Spinal cord (tissue), 10 donors: ENCODE data around the gene TMPRSS7. TPM values are rescaled to one million over a fixed set of nuclear protein-coding genes. Genes with fewer than 3 reads are reported as not detected.

ENCODE experiments used
- DNase-seq, 6 donors: peaks; one replicate each; pipeline versions ENCODE4 v3.0.0 to v3.0.0-alpha.2; 2013 to 2015; ENCODE audit warnings: low spot score in 6 of 6, low read depth in 4 of 6
- H3K27ac ChIP-seq: one replicate; pipeline ENCODE4 v1.5.1; 2013; ENCODE audit warnings: low read depth, low read length, control low read depth
- H3K27me3 ChIP-seq: one replicate; pipeline ENCODE4 v1.6.1; 2013; ENCODE audit warnings: low read length; ENCODE audit not compliant: control insufficient read depth, insufficient read depth
- H3K36me3 ChIP-seq: one replicate; pipeline ENCODE4 v1.6.1; 2013; ENCODE audit warnings: low read length; ENCODE audit not compliant: control insufficient read depth, insufficient read depth
- H3K4me1 ChIP-seq: one replicate; pipeline ENCODE4 v1.6.1; 2013; ENCODE audit warnings: low read length; ENCODE audit not compliant: control insufficient read depth, insufficient read depth
- H3K4me3 ChIP-seq: one replicate; pipeline ENCODE4 v1.5.1; 2013; ENCODE audit warnings: low read depth, low read length, control low read depth
- H3K9me3 ChIP-seq: one replicate; pipeline ENCODE4 v1.6.1; 2013; ENCODE audit warnings: low read length; ENCODE audit not compliant: control insufficient read depth, insufficient read depth
- WGBS: methylation state at CpG from one replicate; pipeline ENCODE4 v1.1.5; 2013; ENCODE audit warnings: missing lambda C conversion rate; ENCODE audit not compliant: insufficient coverage; 5-methylcytosine and 5-hydroxymethylcytosine counted together
- polyA plus RNA-seq, 2 donors: library from polyadenylated mRNA; unstranded; fragments of 120-200 nt; gene quantifications; one replicate each; pipeline ENCODE4 v1.2.1, GENCODE V29; 2013; ENCODE audit not compliant: insufficient read length in 2 of 2
- total RNA-seq, 2 donors: library from RNA; depleted of rRNA in 1 of 2; stranded (reverse); fragments of 120-200 nt in 1 of 2; fragments of >200 nt in 1 of 2; gene quantifications; one replicate each; pipeline versions ENCODE4 v1.2.3 to v1.2.4, GENCODE V29; 2013 to 2014
- donor health status: healthy.

TMPRSS7 gene
- total and polyA plus RNA-seq, 4 donors = 0.30 to 0.69 (median 0.51) TPM

DNA sequence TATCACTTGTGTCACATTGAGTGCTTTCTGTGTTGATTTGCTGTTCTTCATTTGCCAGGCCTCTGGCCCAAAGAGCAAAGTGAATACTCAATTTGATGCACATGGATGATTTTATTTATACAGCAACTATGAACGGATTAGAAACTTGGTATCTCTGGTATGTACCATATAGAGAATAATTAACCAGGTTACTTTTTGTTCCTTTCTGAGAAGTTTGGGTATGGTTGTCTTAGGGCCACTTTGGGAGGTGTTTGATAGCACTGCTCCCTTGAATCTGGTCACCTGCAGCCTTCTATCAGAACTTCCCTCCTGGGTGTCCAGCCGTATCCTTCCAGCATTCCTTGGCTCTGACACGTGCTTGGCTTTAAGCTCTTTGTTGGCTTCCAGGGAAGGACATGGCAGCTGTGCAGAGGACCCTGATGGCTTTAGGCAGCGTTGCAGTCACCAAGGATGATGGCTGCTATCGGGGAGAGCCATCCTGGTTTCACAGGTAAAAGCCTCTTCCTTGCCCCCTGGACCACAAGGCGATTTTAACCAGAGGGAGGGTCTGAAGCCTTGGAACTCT is 23.1 kb upstream of the TMPRSS7 start:
- Histone ChIP-seq H3K9me3 (no peaks in the 10 kb centered on the region), H3K27ac (no peak overlapping the region), H3K36me3 (peaks cover 17% of the 10 kb centered on the region), H3K4me3 (no peak overlapping the region), H3K4me1 (peaks cover 12% of the 10 kb centered on the region), H3K27me3 (no peaks in the 10 kb centered on the region)
- no peak for DNase-seq
- WGBS = 85% methylated on average over 5 of the region's 6 CpGs

DNA sequence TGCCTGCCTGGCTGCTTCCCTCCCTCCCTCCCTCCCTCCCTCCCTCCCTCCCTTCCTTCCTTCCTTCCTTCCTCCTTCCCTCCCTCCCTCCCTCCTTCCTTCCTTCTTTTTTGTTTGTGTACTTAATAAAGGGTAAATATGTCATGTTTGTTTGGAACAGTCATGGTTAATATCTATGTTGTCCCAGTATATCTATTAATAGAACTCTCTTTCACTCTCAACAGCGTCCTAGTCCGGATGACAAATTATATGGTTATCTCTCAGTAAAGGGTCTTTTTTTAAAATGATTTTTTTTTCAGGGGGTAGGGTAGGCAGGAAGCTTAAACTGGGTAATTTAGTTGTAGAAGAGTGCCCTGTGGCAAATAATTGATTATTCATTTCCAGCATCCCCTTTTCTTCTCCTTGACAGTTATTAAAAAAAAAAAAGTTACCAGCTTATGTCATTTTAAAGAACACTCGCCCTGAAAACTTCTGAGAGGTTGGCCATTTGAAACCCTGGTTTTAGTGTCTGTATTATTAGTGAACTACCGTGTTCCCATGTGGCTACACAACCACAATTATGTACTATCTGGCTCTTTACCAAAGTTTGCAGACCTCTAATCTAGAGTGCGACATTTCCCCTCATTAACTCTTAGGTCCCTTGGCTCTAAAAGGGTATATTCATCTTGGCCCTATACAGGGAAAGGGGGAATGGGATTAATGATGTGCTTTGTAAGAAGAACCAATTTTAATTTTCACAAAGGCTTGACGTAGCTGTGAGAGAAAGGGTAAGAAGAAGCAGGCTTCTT is 22.1 kb upstream of the TMPRSS7 start:
- Histone ChIP-seq H3K36me3 (peaks cover 17% of the 10 kb centered on the region), H3K4me3 (no peak overlapping the region), H3K27me3 (no peaks in the 10 kb centered on the region), H3K27ac (peak overlapping the region; percentile 26), H3K9me3 (no peaks in the 10 kb centered on the region), H3K4me1 (peaks cover 12% of the 10 kb centered on the region)
- WGBS = 79% methylated on average over 1 of the region's 6 CpGs
- peak in 1 of 6 donors; percentile 11 for DNase-seq

DNA sequence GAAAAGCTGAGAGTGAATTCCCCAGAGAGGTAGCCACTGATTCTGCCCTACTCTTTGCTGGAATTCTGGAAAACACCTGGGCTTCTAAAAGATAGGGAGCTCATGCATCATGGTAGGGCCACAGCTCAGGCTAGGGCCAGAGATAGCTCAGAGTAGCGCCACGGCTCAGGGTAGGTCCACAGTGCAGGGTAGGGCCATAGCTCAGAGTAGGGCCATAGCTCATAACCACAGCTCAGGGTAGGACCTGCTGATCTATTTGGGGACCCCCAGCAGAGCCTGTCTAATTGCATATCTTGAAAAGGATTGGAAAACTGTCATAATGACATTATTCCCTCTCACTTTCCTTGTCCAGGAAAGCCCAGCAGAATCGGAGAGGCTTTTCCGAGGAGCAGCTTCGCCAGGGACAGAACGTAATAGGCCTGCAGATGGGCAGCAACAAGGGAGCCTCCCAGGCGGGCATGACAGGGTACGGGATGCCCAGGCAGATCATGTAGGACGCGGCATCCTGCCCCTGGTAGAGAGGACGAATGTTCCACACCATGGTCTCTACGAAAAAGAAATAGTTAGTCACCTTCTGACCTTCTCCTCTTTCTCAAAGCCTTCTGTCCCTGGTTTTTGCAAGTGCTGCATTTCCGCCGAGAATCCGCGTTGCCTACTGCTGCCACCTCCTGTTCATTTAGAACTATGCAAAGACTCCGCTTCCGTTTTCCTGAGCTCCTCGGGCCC is 21.3 kb upstream of the TMPRSS7 start:
- no peak overlapping the region for H3K4me3 ChIP-seq
- peak overlapping the region; percentile 26 for H3K27ac ChIP-seq

DNA sequence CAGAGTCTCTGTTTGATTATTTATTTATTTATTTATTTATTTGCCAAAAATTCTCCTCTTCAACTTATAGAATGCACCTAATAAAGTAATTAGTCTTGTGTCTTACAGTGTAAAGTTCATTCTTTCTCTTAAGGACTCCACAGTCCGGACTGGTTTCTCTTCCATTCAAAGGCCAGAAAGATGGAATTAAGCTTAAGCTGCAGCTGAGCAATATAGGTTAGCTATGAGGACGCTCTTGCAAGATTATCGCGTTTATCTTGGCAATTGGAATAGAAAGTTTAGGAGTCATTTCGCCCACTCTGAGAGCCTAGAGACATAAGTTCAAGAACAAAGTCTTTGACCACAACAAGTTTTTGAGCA is 20.8 kb upstream of the TMPRSS7 start:
- H3K4me1 ChIP-seq = peaks cover 10% of the 10 kb centered on the region
- 82% methylated on average over 4 of the region's 5 CpGs for WGBS
- no peak overlapping the region for H3K27ac ChIP-seq
- DNase-seq = peak in 1 of 6 donors; percentile 7
- H3K27me3 ChIP-seq = no peaks in the 10 kb centered on the region
- H3K36me3 ChIP-seq = peaks cover 16% of the 10 kb centered on the region
- H3K9me3 ChIP-seq = no peaks in the 10 kb centered on the region
- H3K4me3 ChIP-seq = no peak overlapping the region

More for the DNA sequence above, 21.3 kb upstream of the TMPRSS7 start:
- H3K9me3 ChIP-seq = no peaks in the 10 kb centered on the region
- no peaks in the 10 kb centered on the region for H3K27me3 ChIP-seq
- H3K36me3 ChIP-seq = peaks cover 17% of the 10 kb centered on the region
- peaks cover 10% of the 10 kb centered on the region for H3K4me1 ChIP-seq
- WGBS = 50% methylated on average over 12 of the region's 19 CpGs
- DNase-seq = peak in 5 of 6 donors; percentile 49 to 95 (median 75)

DNA sequence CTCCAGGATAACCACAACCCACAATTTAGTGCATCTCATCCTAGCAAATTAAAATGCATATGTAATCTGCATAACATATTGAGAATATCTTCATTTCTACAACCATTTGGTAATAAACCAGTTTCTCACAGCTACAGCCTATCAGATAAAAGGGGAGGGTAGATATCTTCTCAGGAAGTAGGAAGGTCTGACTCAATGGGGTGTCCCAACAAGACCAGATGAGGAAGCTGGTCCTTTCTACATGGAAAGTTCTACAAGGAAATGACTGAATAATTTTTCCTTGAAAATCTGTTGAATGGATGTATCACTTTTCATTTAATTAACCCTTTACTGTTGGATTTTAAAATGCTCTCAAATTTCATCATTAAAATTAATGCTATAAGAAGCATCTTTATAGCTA is 17.4 kb upstream of the TMPRSS7 start:
- H3K27me3 ChIP-seq = no peaks in the 10 kb centered on the region
- no peak overlapping the region for H3K27ac ChIP-seq

DNA sequence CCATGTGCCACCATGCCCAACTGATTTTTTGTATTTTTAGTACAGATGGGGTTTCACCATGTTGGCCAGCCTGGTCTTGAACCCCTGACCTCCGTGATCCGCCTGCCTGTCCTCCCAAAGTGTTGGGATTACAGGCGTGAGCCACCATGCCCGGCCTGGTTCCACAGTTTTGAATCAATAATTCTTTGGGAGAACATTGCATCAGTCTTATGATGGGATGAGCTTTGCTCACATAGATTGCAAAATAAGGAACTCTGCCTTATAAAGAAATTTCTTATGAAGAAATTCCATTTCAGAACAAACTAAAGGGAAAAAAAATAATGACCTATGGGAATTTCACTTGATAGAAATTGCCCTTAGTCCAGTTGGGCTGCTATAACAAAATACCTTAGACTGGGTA is 15.8 kb upstream of the TMPRSS7 start:
- WGBS = 83% methylated on average over 1 of the region's 4 CpGs

More for the DNA sequence above, 17.4 kb upstream of the TMPRSS7 start:
- Histone ChIP-seq H3K9me3 (no peaks in the 10 kb centered on the region), H3K4me1 (peaks cover 11% of the 10 kb centered on the region), H3K4me3 (no peak overlapping the region), H3K36me3 (peaks cover 4% of the 10 kb centered on the region)
- DNase-seq = no peak

DNA sequence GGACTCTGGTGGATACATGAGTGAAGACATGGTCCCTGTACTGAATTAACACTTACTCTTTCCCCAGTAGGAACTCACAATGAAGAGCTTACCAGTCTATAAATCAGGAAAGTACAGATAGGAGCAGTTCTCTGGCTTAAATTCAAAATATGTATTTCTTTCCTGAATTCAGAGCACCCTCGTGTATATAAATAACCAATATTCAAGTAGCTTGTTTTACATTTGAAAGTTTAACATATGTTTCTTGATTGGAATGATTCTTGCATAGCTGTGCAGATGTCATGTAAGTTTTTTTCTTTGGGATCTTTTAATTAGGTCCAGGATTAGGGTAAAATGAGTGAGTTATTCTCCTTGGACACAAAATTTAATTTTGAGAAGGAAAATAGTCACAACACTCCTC is 14.8 kb upstream of the TMPRSS7 start:
- H3K9me3 ChIP-seq = peaks cover 1% of the 10 kb centered on the region
- H3K27me3 ChIP-seq = no peaks in the 10 kb centered on the region
- no peaks in the 10 kb centered on the region for H3K36me3 ChIP-seq
- DNase-seq = no peak
- no peak overlapping the region for H3K27ac ChIP-seq
- peaks cover 4% of the 10 kb centered on the region for H3K4me1 ChIP-seq
- H3K4me3 ChIP-seq = no peak overlapping the region
- WGBS = no CpG with 5 or more reads among the region's 1 CpG

More for the DNA sequence above, 15.8 kb upstream of the TMPRSS7 start:
- H3K4me1 ChIP-seq = peaks cover 4% of the 10 kb centered on the region
- peaks cover 1% of the 10 kb centered on the region for H3K9me3 ChIP-seq
- H3K27ac ChIP-seq = no peak overlapping the region
- DNase-seq = no peak
- no peaks in the 10 kb centered on the region for H3K27me3 ChIP-seq
- no peaks in the 10 kb centered on the region for H3K36me3 ChIP-seq
- no peak overlapping the region for H3K4me3 ChIP-seq

DNA sequence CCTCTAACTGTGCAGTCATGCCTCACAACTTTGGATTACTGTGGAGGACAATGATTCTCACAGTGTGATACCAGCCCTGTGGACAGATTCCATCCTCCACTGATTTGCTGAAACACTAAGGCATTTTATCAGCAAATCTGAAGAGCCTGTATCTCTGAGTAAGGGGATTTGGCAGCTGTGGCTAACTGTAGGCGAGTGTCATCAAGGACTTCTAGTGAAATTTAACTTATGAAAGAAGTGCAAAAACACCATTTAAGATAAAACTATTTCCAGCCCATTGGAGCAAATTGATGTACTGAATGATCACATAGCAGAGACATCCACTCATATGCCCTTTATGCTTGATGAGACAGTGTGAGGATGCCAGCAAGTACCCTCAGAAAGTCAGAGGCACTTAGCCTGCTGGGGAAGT is 13.9 kb upstream of the TMPRSS7 start:
- Histone ChIP-seq H3K27ac (no peak overlapping the region), H3K4me1 (peaks cover 4% of the 10 kb centered on the region), H3K27me3 (no peaks in the 10 kb centered on the region), H3K4me3 (no peak overlapping the region), H3K36me3 (no peaks in the 10 kb centered on the region), H3K9me3 (peaks cover 1% of the 10 kb centered on the region)
- peak in 2 of 6 donors; percentile 68 to 77 for DNase-seq
- whole genome bisulfite sequencing = no CpG with 5 or more reads among the region's 1 CpG

DNA sequence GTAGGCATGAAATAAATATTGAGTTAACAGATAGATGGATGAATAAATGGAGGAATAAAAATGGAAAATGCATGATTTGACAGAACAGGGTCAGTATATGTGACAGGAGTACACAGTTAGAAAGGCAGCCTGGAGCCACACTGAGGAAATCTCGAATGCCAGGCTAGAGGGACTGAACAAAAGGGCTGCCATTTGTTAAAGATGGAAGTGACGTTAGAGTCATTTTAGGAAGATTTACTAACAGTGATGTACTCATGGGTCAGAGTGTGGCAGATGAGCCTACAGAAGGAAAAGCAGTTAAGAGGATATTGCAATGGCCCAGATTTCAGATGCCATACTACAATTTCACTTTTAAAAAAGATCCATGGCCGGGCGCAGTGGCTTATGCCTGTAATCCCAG is 7.4 kb upstream of the TMPRSS7 start:
- peaks cover 1% of the 10 kb centered on the region for H3K9me3 ChIP-seq
- 90% methylated on average over 4 of the region's 4 CpGs for WGBS
- H3K4me3 ChIP-seq = no peak overlapping the region
- no peaks in the 10 kb centered on the region for H3K27me3 ChIP-seq
- no peak overlapping the region for H3K27ac ChIP-seq
- DNase-seq = no peak
- no peaks in the 10 kb centered on the region for H3K36me3 ChIP-seq
- H3K4me1 ChIP-seq = no peaks in the 10 kb centered on the region
